Activated CD4-positive, alpha-beta T cell treated with anti-CD3 and anti-CD28 coated beads for 36 hours (primary cell): Measurements from ENCODE around the gene C17orf50. TPM values are rescaled to one million over a fixed set of nuclear protein-coding genes. Genes with fewer than 3 reads are reported as not detected.

Experiments used
- ATAC-seq: fragments of 200-7000 bp; cut with Tn5 transposase; one replicate; pipeline ENCODE4 v1.10.0; 2021; ENCODE audit warnings: mild to moderate bottlenecking, moderate library complexity
- CTCF ChIA-PET: fragments of 350-600 bp; sonication (Branson Sonifier 250); formaldehyde crosslinking; loops from one replicate; lab custom pipeline; 2021; ENCODE audit warnings: antibody characterized with exemption; lab: Charles Lee
- POLR2A ChIA-PET: fragments of 350-600 bp; sonication (Branson Sonifier 250); formaldehyde crosslinking; loops from one replicate; lab custom pipeline; 2021; ENCODE audit warnings: antibody characterized with exemption, inconsistent platforms; lab: Charles Lee
- DNase-seq: peaks from one replicate; pipeline ENCODE4 v3.0.0-alpha.2; 2020
- H3K27ac Mint-ChIP-seq: one replicate; pipeline ENCODE4 v1.8.0; 2021; ENCODE audit warnings: mixed read lengths
- H3K27me3 Mint-ChIP-seq: one replicate; pipeline ENCODE4 v1.8.0; 2021; ENCODE audit warnings: mixed read lengths
- H3K36me3 Mint-ChIP-seq: one replicate; pipeline ENCODE4 v1.8.0; 2021; ENCODE audit warnings: low read depth, mixed read lengths
- H3K4me1 Mint-ChIP-seq: one replicate; pipeline ENCODE4 v1.8.0; 2021; ENCODE audit warnings: mixed read lengths
- H3K4me3 Mint-ChIP-seq: one replicate; pipeline ENCODE4 v1.8.0; 2021; ENCODE audit warnings: mild to moderate bottlenecking, moderate library complexity, mixed read lengths
- H3K9me3 Mint-ChIP-seq: one replicate; pipeline ENCODE4 v1.8.0; 2021; ENCODE audit warnings: low read depth, mixed read lengths
- intact Hi-C, 2 experiments: fragments of 100-400 bp; cut with DNase I in 1 of 2; cut with micrococcal nuclease in 1 of 2; formaldehyde crosslinking; loops; one replicate each; pipeline versions ENCODE4 v1.14.2 to v1.15.1; 2022 to 2024; cut with DNase I, micrococcal nuclease
- total RNA-seq, 2 experiments: library from RNA; stranded (reverse); gene quantifications; one replicate each; pipeline ENCODE4 v1.2.3, GENCODE V29; 2021

The C17orf50 gene
- total RNA-seq, 2 experiments from 2014 or later: not detected

- intact Hi-C loops: loop anchor here in 1 of 2 experiments (5.0 kb wide), 1 partner anchor 592 kb away; the partner anchor contains the start of gene NLE1
- Mint-ChIP-seq H3K27ac (no peak overlapping the region), H3K4me1 (peaks cover 16% of the 10 kb centered on the region), H3K36me3 (no peaks in the 10 kb centered on the region), H3K4me3 (no peak overlapping the region), H3K27me3 (no peaks in the 10 kb centered on the region), H3K9me3 (no peaks in the 10 kb centered on the region)
- ATAC-seq (no peak), DNase-seq (no peak)
- POLR2A ChIA-PET: no interaction called here
- CTCF ChIA-PET: no interaction called here
Measured at GRCh38 chr17:35734396-35734795, 26.3 kb upstream of the C17orf50 start.

- Mint-ChIP-seq H3K36me3 (no peaks in the 10 kb centered on the region), H3K27me3 (peaks cover 5% of the 10 kb centered on the region), H3K27ac (no peak overlapping the region), H3K9me3 (no peaks in the 10 kb centered on the region), H3K4me3 (no peak overlapping the region), H3K4me1 (peaks cover 11% of the 10 kb centered on the region)
- no peak for DNase-seq
- ChIA-PET POLR2A (interaction anchor here (0.5 kb wide), 1 partner anchor 571 kb away, joined by 3 read pairs; no protein-coding TSS in a partner anchor), CTCF (interaction anchor here (1.1 kb wide), 1 partner anchor 12 kb away, joined by 3 read pairs; no protein-coding TSS in a partner anchor)
- intact Hi-C loops: no loop called here
- ATAC-seq: no peak
Measured at GRCh38 chr17:35735036-35735805, 25.5 kb upstream of the C17orf50 start.

- no peak for DNase-seq
- ATAC-seq: no peak
- no peak overlapping the region for H3K27ac Mint-ChIP-seq
- no peak overlapping the region for H3K4me3 Mint-ChIP-seq
- CTCF ChIA-PET: interaction anchor here (1.1 kb wide), 2 partner anchors 11 to 122 kb away, joined by 3 read pairs; no protein-coding TSS in a partner anchor
- peaks cover 9% of the 10 kb centered on the region for H3K27me3 Mint-ChIP-seq
- POLR2A ChIA-PET: no interaction called here
- no peaks in the 10 kb centered on the region for H3K36me3 Mint-ChIP-seq
- H3K4me1 Mint-ChIP-seq: peaks cover under 1% of the 10 kb centered on the region
- no peaks in the 10 kb centered on the region for H3K9me3 Mint-ChIP-seq
- intact Hi-C loops: no loop called here
Measured at GRCh38 chr17:35736236-35736635, 24.5 kb upstream of the C17orf50 start.

- H3K4me3 Mint-ChIP-seq: no peak overlapping the region
- no peaks in the 10 kb centered on the region for H3K9me3 Mint-ChIP-seq
- H3K27me3 Mint-ChIP-seq: peaks cover 22% of the 10 kb centered on the region
- intact Hi-C loops: no loop called here
- no peaks in the 10 kb centered on the region for H3K36me3 Mint-ChIP-seq
- ATAC-seq (no peak), DNase-seq (no peak)
- peaks cover 7% of the 10 kb centered on the region for H3K4me1 Mint-ChIP-seq
- POLR2A ChIA-PET: no interaction called here
- no peak overlapping the region for H3K27ac Mint-ChIP-seq
- CTCF ChIA-PET: interaction anchor here (0.7 to 1.1 kb wide), 2 partner anchors 9 to 26 kb away, joined by 3 to 4 read pairs; no protein-coding TSS in a partner anchor
Measured at GRCh38 chr17:35738519-35739133, 22.1 kb upstream of the C17orf50 start.

GRCh38 chr17:35740216-35740615 lies 20.5 kb upstream of the C17orf50 start:
- Mint-ChIP-seq H3K27me3 (peaks cover 26% of the 10 kb centered on the region), H3K4me3 (no peak overlapping the region), H3K4me1 (peaks cover 7% of the 10 kb centered on the region), H3K9me3 (no peaks in the 10 kb centered on the region), H3K36me3 (no peaks in the 10 kb centered on the region), H3K27ac (no peak overlapping the region)
- CTCF ChIA-PET: interaction anchor here (1.3 kb wide), 1 partner anchor 127 kb away, joined by 5 read pairs; no protein-coding TSS in a partner anchor
- POLR2A ChIA-PET: no interaction called here
- ATAC-seq (no peak), DNase-seq (no peak)
- intact Hi-C loops: loop anchor here (10.0 kb wide), 2 partner anchors 425 to 745 kb away; no protein-coding TSS in a partner anchor

GRCh38 chr17:35740997-35741931 lies 19.4 kb upstream of the C17orf50 start:
- Mint-ChIP-seq H3K9me3 (no peaks in the 10 kb centered on the region), H3K4me3 (peak overlapping the region; percentile 43), H3K4me1 (peaks cover 7% of the 10 kb centered on the region), H3K27ac (no peak overlapping the region), H3K36me3 (no peaks in the 10 kb centered on the region), H3K27me3 (peaks cover 28% of the 10 kb centered on the region)
- POLR2A ChIA-PET: interaction anchor here (0.6 kb wide), 1 partner anchor 124 kb away, joined by 3 read pairs; no protein-coding TSS in a partner anchor
- CTCF ChIA-PET: interaction anchor here (0.6 to 1.0 kb wide), 3 partner anchors 68 to 152 kb away, joined by 3 to 4 read pairs (median 3); partner anchors contain the start of gene TAF15
- intact Hi-C loops: loop anchor here (10.0 kb wide), 2 partner anchors 426 to 746 kb away; no protein-coding TSS in a partner anchor
- ATAC-seq (peak; percentile 78), DNase-seq (peak; percentile 51)

GRCh38 chr17:35742496-35742895 lies 18.2 kb upstream of the C17orf50 start:
- intact Hi-C loops: loop anchor here (10.0 kb wide), 2 partner anchors 428 to 748 kb away; no protein-coding TSS in a partner anchor
- ATAC-seq: no peak
- no peak for DNase-seq
- no peak overlapping the region for H3K4me3 Mint-ChIP-seq
- H3K27ac Mint-ChIP-seq: no peak overlapping the region
- POLR2A ChIA-PET: no interaction called here
- H3K27me3 Mint-ChIP-seq: peaks cover 28% of the 10 kb centered on the region
- CTCF ChIA-PET: no interaction called here
- H3K9me3 Mint-ChIP-seq: no peaks in the 10 kb centered on the region
- H3K36me3 Mint-ChIP-seq: no peaks in the 10 kb centered on the region
- H3K4me1 Mint-ChIP-seq: peaks cover 7% of the 10 kb centered on the region

- Mint-ChIP-seq H3K9me3 (no peaks in the 10 kb centered on the region), H3K27me3 (peaks cover 28% of the 10 kb centered on the region), H3K4me1 (peaks cover 7% of the 10 kb centered on the region), H3K4me3 (no peak overlapping the region), H3K27ac (no peak overlapping the region), H3K36me3 (no peaks in the 10 kb centered on the region)
- DNase-seq: no peak
- no peak for ATAC-seq
- ChIA-PET POLR2A (no interaction called here), CTCF (interaction anchor here (1.0 to 1.7 kb wide), 3 partner anchors 10 to 128 kb away, joined by 3 to 5 read pairs (median 4); no protein-coding TSS in a partner anchor)
- intact Hi-C loops: loop anchor here (10.0 kb wide), 2 partner anchors 428 to 748 kb away; no protein-coding TSS in a partner anchor
Measured at GRCh38 chr17:35742896-35743477, 17.7 kb upstream of the C17orf50 start.

- peaks cover 15% of the 10 kb centered on the region for H3K4me1 Mint-ChIP-seq
- intact Hi-C loops: loop anchor here (10.0 kb wide), 2 partner anchors 429 to 749 kb away; no protein-coding TSS in a partner anchor
- no peak overlapping the region for H3K4me3 Mint-ChIP-seq
- POLR2A ChIA-PET: no interaction called here
- no peaks in the 10 kb centered on the region for H3K36me3 Mint-ChIP-seq
- CTCF ChIA-PET: interaction anchor here (0.6 to 1.7 kb wide), 4 partner anchors 11 to 129 kb away, joined by 3 to 5 read pairs (median 4); no protein-coding TSS in a partner anchor
- DNase-seq (peak; percentile 54), ATAC-seq (no peak)
- H3K27me3 Mint-ChIP-seq: peaks cover 31% of the 10 kb centered on the region
- H3K9me3 Mint-ChIP-seq: no peaks in the 10 kb centered on the region
- no peak overlapping the region for H3K27ac Mint-ChIP-seq
Measured at GRCh38 chr17:35743626-35744328, 16.9 kb upstream of the C17orf50 start.

GRCh38 chr17:35744830-35745229 lies 15.9 kb upstream of the C17orf50 start:
- Mint-ChIP-seq H3K27ac (no peak overlapping the region), H3K4me3 (no peak overlapping the region), H3K4me1 (peaks cover 23% of the 10 kb centered on the region), H3K36me3 (no peaks in the 10 kb centered on the region), H3K27me3 (peaks cover 37% of the 10 kb centered on the region), H3K9me3 (no peaks in the 10 kb centered on the region)
- no peak for ATAC-seq
- no peak for DNase-seq
- intact Hi-C loops: loop anchor here (5.0 to 10.0 kb wide), 4 partner anchors 208 to 750 kb away; partner anchors contain the start of gene SLFN12L (in 1 of the 2)
- CTCF ChIA-PET: interaction anchor here (0.7 to 6.5 kb wide), 5 partner anchors 14 to 132 kb away, joined by 3 to 99 read pairs (median 4); no protein-coding TSS in a partner anchor
- POLR2A ChIA-PET: no interaction called here
